ENCODE data around the gene SARDH.

- TF ChIP-seq POLR2A (IDR thresholded peaks at IDR 0.05): no peak
- no peak for TF ChIP-seq POLR2AphosphoS5 (IDR thresholded peaks at IDR 0.05)
- TF ChIP-seq, protein P1, sequence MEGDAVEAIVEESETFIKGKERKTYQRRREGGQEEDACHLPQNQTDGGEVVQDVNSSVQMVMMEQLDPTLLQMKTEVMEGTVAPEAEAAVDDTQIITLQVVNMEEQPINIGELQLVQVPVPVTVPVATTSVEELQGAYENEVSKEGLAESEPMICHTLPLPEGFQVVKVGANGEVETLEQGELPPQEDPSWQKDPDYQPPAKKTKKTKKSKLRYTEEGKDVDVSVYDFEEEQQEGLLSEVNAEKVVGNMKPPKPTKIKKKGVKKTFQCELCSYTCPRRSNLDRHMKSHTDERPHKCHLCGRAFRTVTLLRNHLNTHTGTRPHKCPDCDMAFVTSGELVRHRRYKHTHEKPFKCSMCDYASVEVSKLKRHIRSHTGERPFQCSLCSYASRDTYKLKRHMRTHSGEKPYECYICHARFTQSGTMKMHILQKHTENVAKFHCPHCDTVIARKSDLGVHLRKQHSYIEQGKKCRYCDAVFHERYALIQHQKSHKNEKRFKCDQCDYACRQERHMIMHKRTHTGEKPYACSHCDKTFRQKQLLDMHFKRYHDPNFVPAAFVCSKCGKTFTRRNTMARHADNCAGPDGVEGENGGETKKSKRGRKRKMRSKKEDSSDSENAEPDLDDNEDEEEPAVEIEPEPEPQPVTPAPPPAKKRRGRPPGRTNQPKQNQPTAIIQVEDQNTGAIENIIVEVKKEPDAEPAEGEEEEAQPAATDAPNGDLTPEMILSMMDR (IDR thresholded peaks at IDR 0.05 in 8 of 11, conservative IDR thresholded peaks at IDR 0.05 in 3 of 11): peak in 10 of 11 experiments; percentile 7 to 65 (median 40)
Observed at GRCh38 chr9:133726401-133727276, 11.5 kb downstream of the SARDH start.

All from spleen (tissue), 7 donors.